HG03060 (cell line): ENCODE measurements around the gene REG4.

ENCODE experiments used
- ATAC-seq: cut with Tn5 transposase; IDR thresholded peaks from one replicate; pipeline ENCODE4 v1.9.1; 2021; ENCODE audit warnings: low read depth, moderate number of reproducible peaks; ENCODE audit not compliant: unreplicated experiment

The REG4 gene

GRCh38 chr1:119745034-119745433, 66.2 kb downstream of the REG4 start:
- no peak for ATAC-seq

- no peak for ATAC-seq
These were observed 66.7 kb downstream of the REG4 start for GRCh38 chr1:119744598-119744942.
